GM12891 (cell line): Measurements from ENCODE around the gene AIG1.

ENCODE experiments used
- POU2F2 ChIP-seq: IDR thresholded peaks from 2 replicates; pipeline ENCODE4 v1.6.1; 2011; ENCODE audit warnings: low read depth, mild to moderate bottlenecking, control low read depth, low read length, moderate library complexity
- TAF1 ChIP-seq: IDR thresholded peaks from 2 replicates; pipeline ENCODE4 v1.6.1; 2011; ENCODE audit warnings: low read depth, low read length, control low read depth

GRCh38 chr6:143332153-143332845, 271.6 kb downstream of the AIG1 start:
- TF ChIP-seq POU2F2: no peak
- TF ChIP-seq TAF1: no peak
